Calu3 (cell line): ENCODE measurements around the gene RTL10. TPM values are rescaled to one million over a fixed set of nuclear protein-coding genes. Genes with fewer than 3 reads are reported as not detected.
"Not testable (repeated sequence)": the region's sequence is repeated elsewhere in the genome, so short reads cannot be mapped to it uniquely, and the experiment has no call there.

ENCODE experiments used
- BruUV-seq: library from RNA; stranded (reverse); fragments of 400-500 nt; replicated peaks from 2 replicates; lab custom pipeline; 2021; lab: Mats Ljungman, UMichigan
- CTCF ChIA-PET: fragments of 300-600 bp; sonication (Branson Sonifier 250); formaldehyde crosslinking; loops from one replicate; lab custom pipeline; 2022; ENCODE audit warnings: antibody characterized with exemption; lab: Charles Lee
- DNase-seq: peaks from one replicate; pipeline ENCODE4 v3.0.0; 2022
- H3K27ac Mint-ChIP-seq: one replicate; pipeline ENCODE4 v1.8.0; 2022; ENCODE audit warnings: mixed read lengths; ENCODE audit not compliant: unreplicated experiment
- H3K27me3 Mint-ChIP-seq: one replicate; pipeline ENCODE4 v1.8.0; 2022; ENCODE audit warnings: mixed read lengths; ENCODE audit not compliant: unreplicated experiment
- H3K36me3 Mint-ChIP-seq: one replicate; pipeline ENCODE4 v1.8.0; 2022; ENCODE audit warnings: mild to moderate bottlenecking, moderate library complexity, mixed read lengths; ENCODE audit not compliant: insufficient read depth, unreplicated experiment
- H3K4me1 Mint-ChIP-seq: one replicate; pipeline ENCODE4 v1.8.0; 2022; ENCODE audit warnings: mild to moderate bottlenecking, low read depth, mixed read lengths; ENCODE audit not compliant: unreplicated experiment
- H3K4me3 Mint-ChIP-seq: one replicate; pipeline ENCODE4 v1.8.0; 2022; ENCODE audit warnings: mild to moderate bottlenecking, low read depth, moderate library complexity, mixed read lengths; ENCODE audit not compliant: unreplicated experiment
- H3K9me3 Mint-ChIP-seq: one replicate; pipeline ENCODE4 v1.8.0; 2022; ENCODE audit warnings: low read depth, mixed read lengths; ENCODE audit not compliant: unreplicated experiment
- intact Hi-C: fragments of 100-400 bp; cut with micrococcal nuclease; formaldehyde crosslinking; loops from one replicate; pipeline ENCODE4 v1.10.0; 2022; ENCODE audit not compliant: unreplicated experiment
- total RNA-seq: library from RNA; stranded (reverse); gene quantifications from 2 replicates; pipeline ENCODE4 v1.2.3, GENCODE V29; 2022
- TF ChIP-seq, protein P1 (sequence below): fragments of 200-600 bp; IDR thresholded peaks from one replicate; pipeline ENCODE4 v1.8.0; 2022; ENCODE audit warnings: antibody characterized with exemption; ENCODE audit not compliant: unreplicated experiment

The RTL10 gene
- total RNA-seq, 1 experiment from 2014 or later, result 26.2 TPM

DNA sequence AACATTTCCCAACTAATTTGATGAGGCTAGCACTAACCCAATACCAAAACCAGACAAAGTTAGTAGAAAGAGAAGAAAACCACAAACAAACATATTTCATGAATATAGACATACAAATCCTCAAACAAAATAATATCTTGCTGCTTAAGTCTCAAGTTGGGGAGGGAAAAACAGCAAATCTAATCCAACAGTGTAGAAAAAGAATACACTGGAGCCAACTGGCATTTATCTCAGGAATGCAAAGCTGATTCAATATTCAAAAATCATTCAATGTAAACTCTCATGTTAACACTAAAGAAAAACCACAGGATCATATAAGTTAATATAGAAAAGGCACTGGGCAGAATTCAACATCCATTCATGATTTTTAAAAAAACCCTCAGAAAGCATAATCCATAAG, 18.2 kb downstream of the RTL10 start:
- H3K4me3 Mint-ChIP-seq, result no peak overlapping the region
- no peaks in the 10 kb centered on the region for H3K9me3 Mint-ChIP-seq
- BruUV-seq, result no TSS peak
- H3K27me3 Mint-ChIP-seq, result no peaks in the 10 kb centered on the region
- peaks cover 12% of the 10 kb centered on the region for H3K4me1 Mint-ChIP-seq
- no peak for DNase-seq
- H3K36me3 Mint-ChIP-seq, result no peaks in the 10 kb centered on the region
- no peak overlapping the region for H3K27ac Mint-ChIP-seq
- TF ChIP-seq, protein P1, sequence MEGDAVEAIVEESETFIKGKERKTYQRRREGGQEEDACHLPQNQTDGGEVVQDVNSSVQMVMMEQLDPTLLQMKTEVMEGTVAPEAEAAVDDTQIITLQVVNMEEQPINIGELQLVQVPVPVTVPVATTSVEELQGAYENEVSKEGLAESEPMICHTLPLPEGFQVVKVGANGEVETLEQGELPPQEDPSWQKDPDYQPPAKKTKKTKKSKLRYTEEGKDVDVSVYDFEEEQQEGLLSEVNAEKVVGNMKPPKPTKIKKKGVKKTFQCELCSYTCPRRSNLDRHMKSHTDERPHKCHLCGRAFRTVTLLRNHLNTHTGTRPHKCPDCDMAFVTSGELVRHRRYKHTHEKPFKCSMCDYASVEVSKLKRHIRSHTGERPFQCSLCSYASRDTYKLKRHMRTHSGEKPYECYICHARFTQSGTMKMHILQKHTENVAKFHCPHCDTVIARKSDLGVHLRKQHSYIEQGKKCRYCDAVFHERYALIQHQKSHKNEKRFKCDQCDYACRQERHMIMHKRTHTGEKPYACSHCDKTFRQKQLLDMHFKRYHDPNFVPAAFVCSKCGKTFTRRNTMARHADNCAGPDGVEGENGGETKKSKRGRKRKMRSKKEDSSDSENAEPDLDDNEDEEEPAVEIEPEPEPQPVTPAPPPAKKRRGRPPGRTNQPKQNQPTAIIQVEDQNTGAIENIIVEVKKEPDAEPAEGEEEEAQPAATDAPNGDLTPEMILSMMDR, result no peak
- intact Hi-C loops, result no loop called here
- CTCF ChIA-PET, result no interaction called here

DNA sequence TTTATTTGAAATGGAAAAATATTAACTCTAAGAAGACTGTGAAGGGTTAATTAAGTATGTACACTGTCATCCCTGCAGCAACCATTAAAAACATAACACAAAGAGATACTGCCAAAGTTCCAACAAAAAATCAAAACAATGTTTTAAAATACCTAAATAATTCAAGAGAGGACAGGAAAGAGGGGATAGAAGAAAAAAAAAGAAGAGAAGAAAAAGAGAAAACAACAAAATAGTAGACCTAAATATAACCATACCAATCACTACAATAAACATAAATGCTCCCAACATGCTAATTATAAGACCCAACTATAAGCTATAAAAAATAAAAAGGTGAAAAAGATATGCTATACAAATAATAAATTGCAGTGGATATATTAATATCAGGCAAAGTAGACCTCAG, 20.1 kb downstream of the RTL10 start:
- H3K36me3 Mint-ChIP-seq, result no peaks in the 10 kb centered on the region

DNA sequence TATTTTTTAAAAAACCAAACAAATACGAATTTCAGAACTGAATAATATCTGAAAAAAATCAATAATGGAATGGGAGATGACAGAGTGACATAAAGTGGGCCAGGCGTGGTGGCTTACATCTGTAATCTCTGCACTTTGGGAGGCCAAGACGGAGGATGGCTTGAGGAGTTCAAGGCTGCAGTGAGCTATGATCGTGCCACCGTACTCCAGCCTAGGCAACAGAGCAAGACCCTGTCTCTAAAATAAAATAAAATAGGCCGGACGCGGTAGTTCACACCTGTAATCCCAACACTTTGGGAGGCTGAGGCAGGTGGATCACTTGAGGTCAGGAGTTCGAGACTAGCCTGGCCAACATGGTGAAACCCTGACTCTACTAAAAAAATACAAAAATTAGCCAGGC, 21.3 kb downstream of the RTL10 start:
- H3K9me3 Mint-ChIP-seq, H3K4me1 Mint-ChIP-seq, DNase-seq, H3K36me3 Mint-ChIP-seq, H3K27me3 Mint-ChIP-seq, H3K4me3 Mint-ChIP-seq, BruUV-seq, CTCF ChIA-PET, intact Hi-C loops, H3K27ac Mint-ChIP-seq: not testable (repeated sequence)

More for the DNA sequence above, 20.1 kb downstream of the RTL10 start:
- Mint-ChIP-seq H3K4me3 (no peak overlapping the region), H3K4me1 (no peaks in the 10 kb centered on the region), H3K27ac (no peak overlapping the region), H3K27me3 (no peaks in the 10 kb centered on the region), H3K9me3 (no peaks in the 10 kb centered on the region)
- no peak for DNase-seq
- BruUV-seq, result no TSS peak
- CTCF ChIA-PET, result no interaction called here
- intact Hi-C loops, result no loop called here
- TF ChIP-seq, protein P1, result no peak

DNA sequence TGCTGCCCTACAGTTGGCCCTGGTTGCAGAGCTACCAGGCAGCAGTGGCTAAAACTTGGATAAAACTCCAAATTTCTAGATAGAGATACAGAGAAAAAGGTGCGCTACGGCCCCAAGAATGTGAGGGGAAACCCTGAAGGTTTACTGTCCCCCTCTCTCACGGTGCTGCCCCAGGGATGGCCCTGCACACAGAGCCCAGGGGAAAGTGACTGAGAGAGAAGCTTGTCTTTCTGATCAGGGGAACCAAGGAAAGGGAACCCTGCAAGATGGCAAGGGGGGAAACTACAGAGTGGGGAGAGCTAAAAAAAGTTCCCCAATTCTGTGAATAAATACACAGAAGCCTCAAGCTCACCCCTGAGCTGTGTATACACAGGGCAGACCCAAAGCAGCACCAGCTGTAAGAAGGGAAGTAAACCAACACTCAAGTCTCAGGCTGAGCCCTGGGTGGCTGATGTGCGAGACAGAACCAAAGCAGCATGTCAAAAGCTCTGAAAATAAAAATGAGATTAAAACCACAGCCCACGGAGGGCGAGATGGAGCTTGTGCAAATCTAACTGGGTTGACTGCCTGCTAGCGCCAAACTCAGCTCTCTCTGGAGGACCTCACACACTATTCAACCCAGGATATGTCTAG, 22.1 kb downstream of the RTL10 start:
- BruUV-seq, result no TSS peak
- no peak overlapping the region for H3K4me3 Mint-ChIP-seq
- CTCF ChIA-PET, result no interaction called here

DNA sequence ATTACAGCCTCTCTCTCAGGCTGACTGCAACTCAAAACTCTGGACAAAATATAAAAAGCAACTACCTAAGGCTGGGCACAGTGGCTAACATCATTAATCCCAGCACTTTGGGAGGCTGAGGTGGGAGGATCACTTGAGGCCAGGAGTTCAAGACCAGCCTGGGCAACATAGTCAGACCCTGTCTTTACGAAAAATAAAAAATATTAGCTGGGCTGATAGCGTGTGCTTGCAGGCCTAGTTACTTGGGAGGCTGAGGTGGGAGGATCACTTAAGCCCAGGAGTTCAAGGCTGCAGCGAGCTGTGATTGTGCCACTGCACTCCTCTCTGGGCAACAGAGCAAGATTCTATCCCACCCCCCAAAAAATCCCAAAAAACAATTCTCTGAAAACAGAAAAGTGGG, 22.7 kb downstream of the RTL10 start:
- CTCF ChIA-PET, H3K27ac Mint-ChIP-seq, BruUV-seq, H3K27me3 Mint-ChIP-seq, intact Hi-C loops, H3K4me3 Mint-ChIP-seq, H3K9me3 Mint-ChIP-seq, DNase-seq, H3K4me1 Mint-ChIP-seq, H3K36me3 Mint-ChIP-seq: not testable (repeated sequence)

More for the DNA sequence above, 22.1 kb downstream of the RTL10 start:
- no peak for DNase-seq
- H3K4me1 Mint-ChIP-seq, result no peaks in the 10 kb centered on the region
- no peaks in the 10 kb centered on the region for H3K9me3 Mint-ChIP-seq
- H3K36me3 Mint-ChIP-seq, result no peaks in the 10 kb centered on the region
- intact Hi-C loops, result no loop called here
- TF ChIP-seq, protein P1, result no peak
- no peaks in the 10 kb centered on the region for H3K27me3 Mint-ChIP-seq
- H3K27ac Mint-ChIP-seq, result no peak overlapping the region
